Esophagus squamous epithelium (tissue), 5 donors: ENCODE measurements around the gene SLC5A3. TPM values are rescaled to one million over a fixed set of nuclear protein-coding genes. Genes with fewer than 3 reads are reported as not detected.

Experiments
- DNase-seq: peaks from one replicate; lab custom pipeline; 2025; lab: John Stamatoyannopoulos, UW
- H3K27ac ChIP-seq, 4 donors: fragments of 200-600 bp; sonication (generic); one replicate each; pipeline ENCODE4 v1.5.1; 2016 to 2019; ENCODE audit warnings: mild to moderate bottlenecking in 1 of 4
- H3K27me3 ChIP-seq, 4 donors: fragments of 200-600 bp; sonication (generic); 1 replicate in 3 of 4; 2 replicates in 1 of 4; pipeline versions ENCODE4 v1.5.1 to v1.6.0; 2017 to 2021; ENCODE audit warnings: antibody characterized with exemption in 1 of 4
- H3K36me3 ChIP-seq, 3 donors: fragments of 200-600 bp; sonication (generic); one replicate each; pipeline ENCODE4 v1.5.1; 2016 to 2019
- H3K4me1 ChIP-seq, 3 donors: fragments of 200-600 bp; sonication (generic); one replicate each; pipeline ENCODE4 v1.5.1; 2017 to 2019
- H3K4me3 ChIP-seq, 4 donors: fragments of 200-600 bp; sonication (generic); 1 replicate in 3 of 4; 2 replicates in 1 of 4; pipeline ENCODE4 v1.5.1; 2016 to 2019; ENCODE audit warnings: mild to moderate bottlenecking in 2 of 4, moderate library complexity in 1 of 4
- H3K9me3 ChIP-seq, 3 donors: fragments of 200-600 bp; sonication (generic); one replicate each; pipeline ENCODE4 v1.5.1; 2016 to 2019
- CTCF ChIP-seq, 6 experiments: fragments of 450-650 bp in 4 of 6; fragments of 200-600 bp in 2 of 6; sonication (generic) in 2 of 6; IDR thresholded peaks; one replicate each; pipeline ENCODE4 v1.5.1; 2016 to 2019; ENCODE audit warnings: antibody characterized with exemption in 6 of 6, mild to moderate bottlenecking in 4 of 6, moderate library complexity in 4 of 6
- POLR2A ChIP-seq, 4 donors: fragments of 450-650 bp; IDR thresholded peaks; one replicate each; pipeline ENCODE4 v1.6.1; 2017; ENCODE audit warnings: antibody characterized with exemption in 4 of 4, mild to moderate bottlenecking in 4 of 4, moderate library complexity in 3 of 4
- WGBS, 2 donors: methylation state at CpG; one replicate each; pipeline ENCODE4 v1.1.5; 2018; 5-methylcytosine and 5-hydroxymethylcytosine counted together
- intact Hi-C: fragments of 100-400 bp; cut with DNase I; formaldehyde crosslinking; loops from one replicate; pipeline ENCODE4 v1.15.0; 2022
- total RNA-seq, 4 donors: library from RNA; depleted of rRNA; stranded (reverse); fragments of >200 nt; gene quantifications; one replicate each; pipeline ENCODE4 v1.1.0, GENCODE V29; 2016
- donor health status: DM: yes; HTN: yes; CAD: no.

SLC5A3 gene
- total RNA-seq, 4 donors from 2014 or later: 9.0 to 20.0 (median 11.4) TPM

- Histone ChIP-seq H3K4me1 (peaks cover 13 to 61% (median 23%) of the 10 kb centered on the region in 3 donors), H3K36me3 (no peaks in the 10 kb centered on the region), H3K27me3 (no peaks in the 10 kb centered on the region), H3K27ac (peak overlapping the region; percentile 64 to 94 (median 91)), H3K9me3 (no peaks in the 10 kb centered on the region), H3K4me3 (peak overlapping the region; percentile 75 to 95 (median 83))
- TF ChIP-seq CTCF (IDR thresholded peaks at IDR 0.05) (peak in 1 of 6 experiments; percentile 9), POLR2A (IDR thresholded peaks at IDR 0.05) (no peak)
- intact Hi-C loops: loop anchor here (10.0 kb wide), 1 partner anchor 130 kb away; no protein-coding TSS in a partner anchor
- DNase-seq: no peak
- 11 to 15% methylated on average over 32 of the region's 32 CpGs for WGBS, 2 donors
Observed at GRCh38 chr21:34074283-34075090, 1.1 kb downstream of the SLC5A3 start.

GRCh38 chr21:34075091-34075425 is 1.7 kb downstream of the SLC5A3 start:
- H3K4me1 ChIP-seq: peaks cover 13 to 66% (median 28%) of the 10 kb centered on the region in 3 donors
- H3K27me3 ChIP-seq: no peaks in the 10 kb centered on the region
- H3K4me3 ChIP-seq: peak overlapping the region; percentile 75 to 95 (median 83)
- no peak for DNase-seq
- no peak for TF ChIP-seq CTCF (IDR thresholded peaks at IDR 0.05)
- TF ChIP-seq POLR2A (IDR thresholded peaks at IDR 0.05): no peak
- intact Hi-C loops: loop anchor here (10.0 kb wide), 1 partner anchor 130 kb away; no protein-coding TSS in a partner anchor
- no peaks in the 10 kb centered on the region for H3K36me3 ChIP-seq
- no peaks in the 10 kb centered on the region for H3K9me3 ChIP-seq
- peak overlapping the region in 3 of 4 donors; percentile 64 to 94 (median 89) for H3K27ac ChIP-seq
- 49 to 65% methylated on average over 2 of the region's 2 CpGs for WGBS, 2 donors

GRCh38 chr21:34075760-34076660 is 2.6 kb downstream of the SLC5A3 start:
- Histone ChIP-seq H3K9me3 (no peaks in the 10 kb centered on the region), H3K27me3 (no peaks in the 10 kb centered on the region), H3K27ac (no peak overlapping the region), H3K4me1 (peaks cover 13 to 67% (median 28%) of the 10 kb centered on the region in 3 donors), H3K4me3 (peak overlapping the region in 3 of 4 donors; percentile 8 to 95 (median 75)), H3K36me3 (no peaks in the 10 kb centered on the region)
- DNase-seq: no peak
- intact Hi-C loops: loop anchor here (10.0 kb wide), 1 partner anchor 131 kb away; no protein-coding TSS in a partner anchor
- WGBS, 2 donors: 53 to 54% methylated on average over 9 of the region's 9 CpGs
- TF ChIP-seq CTCF (IDR thresholded peaks at IDR 0.05) (no peak), POLR2A (IDR thresholded peaks at IDR 0.05) (no peak)

- intact Hi-C loops: loop anchor here (10.0 kb wide), 1 partner anchor 132 kb away; no protein-coding TSS in a partner anchor
Observed at GRCh38 chr21:34076835-34077234, 3.5 kb downstream of the SLC5A3 start.

More at GRCh38 chr21:34076835-34077234, 3.5 kb downstream of the SLC5A3 start:
- TF ChIP-seq CTCF (IDR thresholded peaks at IDR 0.05) (no peak), POLR2A (IDR thresholded peaks at IDR 0.05) (no peak)
- H3K4me1 ChIP-seq: peaks cover 13 to 71% (median 28%) of the 10 kb centered on the region in 3 donors
- no peak overlapping the region for H3K4me3 ChIP-seq
- H3K27ac ChIP-seq: no peak overlapping the region
- no peaks in the 10 kb centered on the region for H3K36me3 ChIP-seq
- WGBS, 2 donors: 100% methylated on average over 1 of the region's 1 CpG
- no peaks in the 10 kb centered on the region for H3K9me3 ChIP-seq
- no peaks in the 10 kb centered on the region for H3K27me3 ChIP-seq
- DNase-seq: no peak
